Adrenal gland (tissue), 5 donors: ENCODE results near the gene EMC8.

ENCODE experiments used
- POLR2A ChIP-seq, 2 donors: fragments of 450-650 bp; IDR thresholded peaks; one replicate each; pipeline ENCODE4 v1.6.1; 2017; ENCODE audit warnings: antibody characterized with exemption in 2 of 2, mild to moderate bottlenecking in 2 of 2, moderate library complexity in 1 of 2
- TF ChIP-seq, protein P1 (sequence below), 6 experiments: fragments of 450-650 bp in 4 of 6; fragments of 200-600 bp in 2 of 6; sonication (generic) in 1 of 6; IDR thresholded peaks; 1 replicate in 5 of 6; 2 replicates in 1 of 6; pipeline versions ENCODE4 v1.5.1 to v1.8.0; 2016 to 2021; ENCODE audit warnings: antibody characterized with exemption in 6 of 6, mild to moderate bottlenecking in 2 of 6, moderate library complexity in 1 of 6
- donor health status: DM: no; HTN: no; CAD: no.

DNA sequence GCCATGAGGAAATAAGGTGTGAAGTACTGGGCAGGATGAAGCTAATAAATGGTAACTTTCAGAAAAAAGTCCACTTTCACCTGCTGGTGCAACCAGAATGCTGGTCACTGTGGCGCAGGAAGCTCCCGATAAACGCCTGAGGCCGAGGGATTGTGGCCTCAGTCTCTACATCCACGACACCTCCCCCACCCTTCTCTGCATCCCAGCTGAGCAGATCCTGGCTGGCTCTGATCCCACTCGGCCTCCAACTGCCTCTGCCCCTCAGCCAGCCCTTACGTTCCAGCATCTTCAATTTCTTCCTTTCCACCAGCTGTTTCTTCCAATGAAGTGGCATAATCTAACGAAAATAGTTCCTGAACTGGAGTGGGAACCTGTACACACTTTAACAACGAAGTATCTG is 49.6 kb upstream of the EMC8 start:
- no peak for TF ChIP-seq POLR2A (IDR thresholded peaks at IDR 0.05)
- TF ChIP-seq, protein P1, sequence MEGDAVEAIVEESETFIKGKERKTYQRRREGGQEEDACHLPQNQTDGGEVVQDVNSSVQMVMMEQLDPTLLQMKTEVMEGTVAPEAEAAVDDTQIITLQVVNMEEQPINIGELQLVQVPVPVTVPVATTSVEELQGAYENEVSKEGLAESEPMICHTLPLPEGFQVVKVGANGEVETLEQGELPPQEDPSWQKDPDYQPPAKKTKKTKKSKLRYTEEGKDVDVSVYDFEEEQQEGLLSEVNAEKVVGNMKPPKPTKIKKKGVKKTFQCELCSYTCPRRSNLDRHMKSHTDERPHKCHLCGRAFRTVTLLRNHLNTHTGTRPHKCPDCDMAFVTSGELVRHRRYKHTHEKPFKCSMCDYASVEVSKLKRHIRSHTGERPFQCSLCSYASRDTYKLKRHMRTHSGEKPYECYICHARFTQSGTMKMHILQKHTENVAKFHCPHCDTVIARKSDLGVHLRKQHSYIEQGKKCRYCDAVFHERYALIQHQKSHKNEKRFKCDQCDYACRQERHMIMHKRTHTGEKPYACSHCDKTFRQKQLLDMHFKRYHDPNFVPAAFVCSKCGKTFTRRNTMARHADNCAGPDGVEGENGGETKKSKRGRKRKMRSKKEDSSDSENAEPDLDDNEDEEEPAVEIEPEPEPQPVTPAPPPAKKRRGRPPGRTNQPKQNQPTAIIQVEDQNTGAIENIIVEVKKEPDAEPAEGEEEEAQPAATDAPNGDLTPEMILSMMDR (IDR thresholded peaks at IDR 0.05) = no peak
